Measurements from ENCODE around the gene PILRB. TPM values are rescaled to one million over a fixed set of nuclear protein-coding genes. Genes with fewer than 3 reads are reported as not detected.

The PILRB gene
- total and polyA plus RNA-seq, 12 donors = 8.7 to 403 (median 31.3) TPM

- Histone ChIP-seq H3K4me1 (replicated peaks in 1 of 2) (peaks cover 0 to 10% of the 10 kb centered on the region in 2 donors), H3K27ac (peak overlapping the region in 1 of 5 donors; percentile 82), H3K4me3 (no peak overlapping the region), H3K36me3 (replicated peaks in 1 of 2) (no peaks in the 10 kb centered on the region), H3K9me3 (replicated peaks in 1 of 3) (no peaks in the 10 kb centered on the region), H3K27me3 (no peaks in the 10 kb centered on the region)
- DNase-seq = no peak
- 11 to 41% (median 29%) methylated on average over 4 of the region's 4 CpGs for WGBS, 4 donors
- TF ChIP-seq, protein P1, sequence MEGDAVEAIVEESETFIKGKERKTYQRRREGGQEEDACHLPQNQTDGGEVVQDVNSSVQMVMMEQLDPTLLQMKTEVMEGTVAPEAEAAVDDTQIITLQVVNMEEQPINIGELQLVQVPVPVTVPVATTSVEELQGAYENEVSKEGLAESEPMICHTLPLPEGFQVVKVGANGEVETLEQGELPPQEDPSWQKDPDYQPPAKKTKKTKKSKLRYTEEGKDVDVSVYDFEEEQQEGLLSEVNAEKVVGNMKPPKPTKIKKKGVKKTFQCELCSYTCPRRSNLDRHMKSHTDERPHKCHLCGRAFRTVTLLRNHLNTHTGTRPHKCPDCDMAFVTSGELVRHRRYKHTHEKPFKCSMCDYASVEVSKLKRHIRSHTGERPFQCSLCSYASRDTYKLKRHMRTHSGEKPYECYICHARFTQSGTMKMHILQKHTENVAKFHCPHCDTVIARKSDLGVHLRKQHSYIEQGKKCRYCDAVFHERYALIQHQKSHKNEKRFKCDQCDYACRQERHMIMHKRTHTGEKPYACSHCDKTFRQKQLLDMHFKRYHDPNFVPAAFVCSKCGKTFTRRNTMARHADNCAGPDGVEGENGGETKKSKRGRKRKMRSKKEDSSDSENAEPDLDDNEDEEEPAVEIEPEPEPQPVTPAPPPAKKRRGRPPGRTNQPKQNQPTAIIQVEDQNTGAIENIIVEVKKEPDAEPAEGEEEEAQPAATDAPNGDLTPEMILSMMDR (IDR thresholded peaks at IDR 0.05) = no peak
- no peak for TF ChIP-seq POLR2A (IDR thresholded peaks at IDR 0.05)
- intact Hi-C loops (cut with DNase I) = loop anchor here in 1 of 2 donors (5.0 kb wide), 1 partner anchor 37 kb away; no protein-coding TSS in a partner anchor
Measured at GRCh38 chr7:100370303-100370702, 12.4 kb downstream of the PILRB start.

- Histone ChIP-seq H3K27me3 (no peaks in the 10 kb centered on the region), H3K27ac (peak overlapping the region in 1 of 5 donors; percentile 82)
- TF ChIP-seq POLR2A (IDR thresholded peaks at IDR 0.05) = no peak
- TF ChIP-seq, protein P1 (IDR thresholded peaks at IDR 0.05) = no peak
Measured at GRCh38 chr7:100370746-100371145, 12.8 kb downstream of the PILRB start.

DNA sequence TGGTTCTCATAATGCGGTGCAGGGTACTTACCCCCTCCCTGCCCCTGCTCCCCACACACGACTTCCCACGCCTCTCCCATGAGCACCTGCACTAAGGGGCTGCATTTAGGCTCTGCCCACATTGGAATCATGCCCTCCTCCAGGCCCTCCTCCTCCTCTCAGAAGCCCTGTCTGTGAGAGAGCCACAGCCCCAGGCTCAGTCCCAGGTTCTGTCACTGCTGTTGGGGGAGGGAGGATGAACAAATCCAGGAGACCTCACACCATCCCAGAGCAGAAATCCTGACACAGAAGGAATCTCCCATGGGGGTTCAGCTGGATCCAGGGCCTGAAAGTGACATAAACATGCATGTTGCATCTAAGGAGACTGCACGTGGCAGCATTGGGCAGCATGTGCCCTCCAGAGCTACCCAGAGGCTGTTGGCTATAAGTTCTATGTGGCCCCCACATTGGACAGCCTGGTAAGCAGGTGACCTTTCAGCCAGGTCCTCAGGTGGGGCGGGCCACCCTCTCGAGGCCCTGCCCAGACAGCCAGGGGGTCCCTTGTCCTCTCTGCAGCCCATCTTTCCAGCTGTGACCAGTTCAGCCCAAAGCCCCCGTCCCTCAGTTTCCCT is 13.7 kb downstream of the PILRB start:
- no peak for DNase-seq
- Histone ChIP-seq H3K9me3 (replicated peaks in 1 of 3) (no peaks in the 10 kb centered on the region), H3K36me3 (replicated peaks in 1 of 2) (no peaks in the 10 kb centered on the region), H3K4me1 (replicated peaks in 1 of 2) (peaks cover 0 to 17% of the 10 kb centered on the region in 2 donors), H3K4me3 (no peak overlapping the region), H3K27me3 (no peaks in the 10 kb centered on the region), H3K27ac (peak overlapping the region in 1 of 5 donors; percentile 15)
- TF ChIP-seq POLR2A (IDR thresholded peaks at IDR 0.05) = no peak
- TF ChIP-seq, protein P1 (IDR thresholded peaks at IDR 0.05) = no peak
- WGBS, 4 donors = 78 to 84% (median 80%) methylated on average over 5 to 7 of the region's 7 CpGs
- intact Hi-C loops (cut with DNase I) = loop anchor here in 1 of 2 donors (5.0 kb wide), 1 partner anchor 36 kb away; no protein-coding TSS in a partner anchor

More at GRCh38 chr7:100370746-100371145, 12.8 kb downstream of the PILRB start:
- Histone ChIP-seq H3K36me3 (replicated peaks in 1 of 2) (no peaks in the 10 kb centered on the region), H3K4me3 (no peak overlapping the region), H3K4me1 (replicated peaks in 1 of 2) (peaks cover 0 to 12% of the 10 kb centered on the region in 2 donors), H3K9me3 (replicated peaks in 1 of 3) (no peaks in the 10 kb centered on the region)
- intact Hi-C loops (cut with DNase I) = loop anchor here in 1 of 2 donors (5.0 kb wide), 1 partner anchor 37 kb away; no protein-coding TSS in a partner anchor
- 71 to 97% (median 80%) methylated on average over 6 of the region's 6 CpGs for WGBS, 4 donors
- DNase-seq = no peak

- Histone ChIP-seq H3K27me3 (no peaks in the 10 kb centered on the region), H3K27ac (peak overlapping the region in 4 of 5 donors; percentile 19 to 74 (median 35)), H3K36me3 (replicated peaks in 1 of 2) (no peaks in the 10 kb centered on the region), H3K9me3 (replicated peaks in 1 of 3) (no peaks in the 10 kb centered on the region), H3K4me1 (replicated peaks in 1 of 2) (peaks cover 0 to 17% of the 10 kb centered on the region in 2 donors), H3K4me3 (no peak overlapping the region)
- peak in 2 of 7 donors; percentile 32 to 43 for DNase-seq
- intact Hi-C loops (cut with DNase I) = loop anchor here in 1 of 2 donors (5.0 kb wide), 1 partner anchor 35 kb away; no protein-coding TSS in a partner anchor
- TF ChIP-seq, protein P1 (IDR thresholded peaks at IDR 0.05) = no peak
- TF ChIP-seq POLR2A (IDR thresholded peaks at IDR 0.05) = no peak
- WGBS, 4 donors = 52 to 63% (median 58%) methylated on average over 5 to 8 of the region's 8 CpGs
Measured at GRCh38 chr7:100372256-100372655, 14.3 kb downstream of the PILRB start.

Measured in adrenal gland (tissue), 12 donors.